GM19099 (cell line): ENCODE results near the gene UBE2E2.

Source experiments
- POLR2A ChIP-seq: IDR thresholded peaks from 3 replicates; pipeline ENCODE4 v1.6.1; 2011; ENCODE audit warnings: low read depth; ENCODE audit not compliant: insufficient read length; ENCODE audit errors: extremely low read depth

Gene UBE2E2

DNA sequence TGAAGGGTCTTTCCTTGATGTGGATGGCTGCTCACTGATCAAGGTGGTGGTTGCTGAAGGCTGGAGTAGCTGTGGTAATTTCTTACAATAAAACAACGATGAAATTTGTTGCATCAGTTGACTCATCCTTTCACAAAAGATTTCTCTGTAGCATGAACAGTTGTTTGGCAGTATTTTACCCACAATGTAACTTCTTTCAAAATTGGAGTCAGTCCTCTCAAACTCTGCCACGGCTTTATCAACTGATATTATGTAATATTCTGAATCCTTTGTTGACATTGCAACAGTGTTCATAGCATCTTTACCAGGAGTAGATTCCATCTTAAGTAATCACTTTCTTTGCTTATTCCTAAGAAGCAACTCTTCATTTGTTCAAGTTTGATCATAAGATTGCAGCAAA lies 252.6 kb downstream of the UBE2E2 start:
- TF ChIP-seq POLR2A = no peak

DNA sequence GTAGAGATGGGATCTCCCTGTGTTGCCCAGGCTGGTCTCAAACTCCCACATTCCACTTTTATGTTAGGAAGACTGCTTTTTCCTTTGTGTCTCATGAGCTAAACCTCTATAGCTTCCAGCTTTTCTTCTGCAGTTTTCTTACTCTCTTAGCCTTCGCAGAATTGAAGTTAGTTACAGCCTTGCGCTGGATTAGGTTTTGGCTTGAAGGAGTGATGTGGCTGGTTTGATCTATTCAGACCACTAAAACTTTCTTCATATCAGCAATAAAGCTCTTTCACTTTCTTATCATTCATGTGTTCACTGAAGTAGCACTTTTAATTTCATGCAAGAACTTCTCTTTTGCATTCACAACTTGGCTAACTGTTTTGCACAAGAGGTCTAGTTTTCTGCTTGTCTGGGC lies 254.6 kb downstream of the UBE2E2 start:
- TF ChIP-seq POLR2A = no peak

DNA sequence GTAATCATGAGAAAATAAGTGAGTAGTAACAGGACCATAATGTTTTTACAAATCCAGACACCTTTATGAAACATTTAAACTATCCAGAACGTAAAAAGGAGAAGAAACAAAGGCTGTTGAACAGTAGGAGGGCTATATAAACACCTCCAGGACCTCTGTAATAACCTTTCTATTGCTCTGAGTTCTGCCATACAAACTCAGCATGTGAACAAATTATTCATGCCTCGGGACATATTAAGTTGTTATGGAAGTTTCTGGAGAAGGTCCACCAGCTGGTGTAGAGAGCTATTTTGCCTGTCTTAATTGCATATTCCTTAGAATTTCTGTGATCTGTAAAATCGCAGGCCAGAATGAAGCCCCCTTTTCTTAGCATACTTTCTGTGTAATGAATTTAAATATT lies 256.3 kb downstream of the UBE2E2 start:
- TF ChIP-seq POLR2A = no peak

DNA sequence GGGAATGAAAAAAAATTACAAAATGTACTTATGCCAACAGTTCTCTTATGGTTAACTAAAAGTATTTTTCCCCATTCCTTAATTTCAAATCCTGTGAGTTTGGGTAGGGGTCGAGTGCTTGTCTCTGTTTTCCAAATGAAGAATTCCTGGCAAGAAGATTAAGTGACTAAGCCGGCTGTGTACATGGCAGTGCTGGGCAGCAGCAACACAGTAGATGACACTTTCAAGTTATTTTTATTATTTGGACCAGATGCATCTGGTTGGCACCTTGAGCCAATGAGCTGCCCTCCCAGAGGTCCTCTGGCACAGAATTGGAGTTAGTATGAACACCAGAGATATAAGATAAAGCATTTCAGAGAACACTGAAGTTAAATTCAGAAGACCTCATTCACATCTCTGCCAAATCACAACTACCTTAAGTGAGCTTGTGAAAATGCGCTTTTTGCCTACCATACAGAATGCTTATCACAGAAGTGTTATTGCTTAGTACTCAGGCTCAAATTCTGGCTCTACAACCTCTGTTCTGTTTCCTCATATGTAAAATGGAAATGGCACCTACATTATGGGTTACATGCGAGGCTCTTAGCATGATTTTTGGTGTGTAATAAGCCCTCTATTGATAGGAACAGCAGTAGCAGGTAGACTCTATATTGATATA lies 256.9 kb downstream of the UBE2E2 start:
- no peak for TF ChIP-seq POLR2A

DNA sequence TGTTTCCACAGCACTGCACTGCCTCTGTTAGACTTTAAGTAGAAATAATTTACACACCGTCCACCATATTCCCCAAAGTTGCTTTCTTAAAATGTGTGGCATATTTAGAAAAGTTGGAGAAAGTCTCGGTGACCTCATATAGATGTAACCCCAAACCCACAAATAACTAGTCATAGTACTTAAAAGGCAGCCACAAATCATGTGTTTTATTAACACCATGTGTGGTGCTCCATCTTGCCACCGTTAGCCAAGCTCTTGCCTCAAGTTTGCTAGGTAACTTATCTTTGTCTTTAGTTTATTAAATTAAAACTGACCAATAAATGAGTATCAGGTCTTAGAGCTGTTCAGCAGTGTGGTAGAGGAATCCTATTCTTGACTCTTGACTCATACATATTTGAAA lies 257.9 kb downstream of the UBE2E2 start:
- TF ChIP-seq POLR2A = no peak

DNA sequence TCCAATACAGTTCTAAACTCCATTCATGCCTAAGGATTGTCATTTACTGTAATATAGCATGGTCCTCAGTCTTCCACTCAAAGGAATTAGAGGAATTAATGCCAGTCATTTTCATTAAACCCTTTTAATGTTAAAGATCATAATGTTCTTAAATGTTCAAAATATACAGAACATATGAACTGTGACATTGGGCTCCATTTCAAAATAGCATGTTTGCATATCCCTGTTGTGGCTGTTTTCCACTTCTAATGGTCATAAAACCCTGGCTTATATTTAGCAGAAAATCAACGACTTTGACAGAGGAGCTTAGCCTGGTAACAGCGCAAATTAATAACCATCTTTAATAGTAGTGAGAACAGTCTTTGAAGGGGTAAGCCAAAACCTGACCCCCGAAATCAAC lies 260.7 kb downstream of the UBE2E2 start:
- no peak for TF ChIP-seq POLR2A

DNA sequence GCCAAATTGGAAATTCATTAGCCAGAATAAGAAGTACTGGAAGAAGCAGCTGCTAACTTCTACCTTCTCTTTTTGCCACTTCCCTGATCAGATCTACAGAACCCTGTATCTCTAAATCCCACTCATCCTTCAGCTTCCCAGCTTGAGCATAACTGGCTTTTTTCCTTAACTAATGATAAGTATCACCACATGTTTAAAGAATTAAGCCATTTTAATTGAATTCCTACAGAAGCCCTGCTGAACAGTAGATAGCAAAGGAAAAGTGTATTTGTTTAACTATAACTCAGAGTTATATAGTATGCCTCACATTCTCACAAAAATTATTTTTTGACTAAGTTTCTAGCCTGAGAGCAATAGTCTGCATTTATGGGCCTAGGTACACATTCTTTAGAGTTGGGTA lies 262.4 kb downstream of the UBE2E2 start:
- TF ChIP-seq POLR2A = no peak

DNA sequence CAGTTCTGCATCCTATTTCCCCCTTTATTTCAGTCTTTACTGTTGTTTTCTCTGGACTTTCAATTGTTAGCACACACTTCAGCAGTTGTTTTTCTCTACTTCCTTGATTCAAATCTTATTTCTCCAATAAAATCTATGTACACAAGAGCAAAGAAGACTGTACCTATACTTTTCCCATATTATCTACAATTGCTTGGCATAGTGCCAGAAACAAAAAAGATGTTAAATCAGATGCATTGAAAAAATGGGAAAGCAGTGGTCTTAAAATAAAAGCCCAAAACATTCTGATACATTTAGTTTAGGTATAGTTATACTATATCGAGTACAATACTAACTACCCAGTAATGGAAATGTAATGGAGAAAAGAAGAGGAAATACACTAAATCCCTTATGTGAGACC lies 265.1 kb downstream of the UBE2E2 start:
- no peak for TF ChIP-seq POLR2A

DNA sequence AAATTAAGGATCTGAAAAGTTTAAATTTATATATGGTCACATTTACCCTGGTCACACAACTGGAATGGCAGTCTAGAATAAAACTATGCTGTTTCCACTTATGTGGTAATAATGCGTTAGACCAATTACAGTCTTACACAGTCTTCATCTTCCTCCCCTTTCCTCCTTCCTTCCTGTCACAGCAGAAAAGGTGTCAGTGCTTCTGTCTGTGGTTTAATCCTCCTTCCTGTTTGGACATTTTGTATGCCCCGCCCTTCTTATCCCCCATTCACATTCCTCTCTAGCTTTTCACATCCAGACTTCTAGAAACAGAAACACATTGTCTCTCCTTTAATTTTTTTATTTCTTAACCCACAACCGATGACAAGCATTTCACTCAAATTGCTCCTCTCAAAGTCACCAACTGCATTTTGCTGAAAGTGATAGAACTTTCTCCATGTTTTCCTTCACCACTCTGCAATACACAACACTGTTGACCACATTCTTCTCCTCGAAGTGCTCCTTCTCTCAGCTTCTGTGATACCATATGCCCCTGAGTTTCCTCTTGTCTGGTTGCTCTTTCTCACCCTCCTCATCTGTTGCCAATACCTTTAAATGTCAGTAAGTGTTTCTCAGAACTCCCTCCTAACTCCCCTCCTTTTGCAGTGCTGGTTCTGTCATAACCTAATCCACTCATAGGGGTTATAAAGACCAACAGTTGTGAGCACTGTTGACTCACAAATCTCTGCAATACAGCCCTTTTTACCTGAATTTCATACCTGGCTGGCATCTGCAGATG lies 271.6 kb downstream of the UBE2E2 start:
- TF ChIP-seq POLR2A = no peak

DNA sequence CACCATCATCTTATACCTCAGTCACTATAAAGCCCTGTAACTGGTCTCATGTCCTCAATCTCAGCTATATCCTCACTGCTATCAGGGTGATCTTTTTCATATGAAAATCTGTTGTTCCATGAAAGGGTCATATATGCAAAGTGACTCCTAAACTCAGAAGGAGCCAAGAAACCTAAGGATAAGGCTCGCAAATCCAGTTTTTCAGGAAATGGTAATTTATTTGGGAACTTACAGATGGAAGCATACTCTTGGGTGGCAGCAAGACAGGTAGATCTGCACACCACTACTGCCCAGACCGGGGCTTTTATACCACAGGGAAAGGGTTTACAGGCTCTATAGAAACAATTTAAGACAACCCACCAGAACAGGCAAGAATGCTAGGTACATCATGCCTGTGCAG lies 272.3 kb downstream of the UBE2E2 start:
- TF ChIP-seq POLR2A = no peak

DNA sequence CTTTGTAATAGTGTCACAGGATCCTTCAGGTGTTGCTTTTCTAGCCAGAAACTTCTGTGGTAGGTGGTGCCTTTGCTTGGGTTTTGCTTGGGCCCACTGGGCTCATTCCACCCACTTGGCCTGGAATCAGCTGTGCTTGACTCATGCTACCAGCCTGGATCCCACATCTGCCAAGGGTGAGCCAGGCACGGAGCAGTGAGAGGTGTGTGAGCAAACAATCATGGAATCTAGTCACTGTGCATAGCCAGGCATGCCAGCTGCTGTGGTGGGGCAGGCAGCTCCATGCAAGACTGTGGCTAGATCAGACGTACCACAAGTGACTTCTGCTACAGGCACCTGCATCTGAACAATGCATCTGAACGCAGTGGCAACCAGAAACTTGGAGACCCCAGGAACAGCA lies 275.9 kb downstream of the UBE2E2 start:
- TF ChIP-seq POLR2A = no peak

DNA sequence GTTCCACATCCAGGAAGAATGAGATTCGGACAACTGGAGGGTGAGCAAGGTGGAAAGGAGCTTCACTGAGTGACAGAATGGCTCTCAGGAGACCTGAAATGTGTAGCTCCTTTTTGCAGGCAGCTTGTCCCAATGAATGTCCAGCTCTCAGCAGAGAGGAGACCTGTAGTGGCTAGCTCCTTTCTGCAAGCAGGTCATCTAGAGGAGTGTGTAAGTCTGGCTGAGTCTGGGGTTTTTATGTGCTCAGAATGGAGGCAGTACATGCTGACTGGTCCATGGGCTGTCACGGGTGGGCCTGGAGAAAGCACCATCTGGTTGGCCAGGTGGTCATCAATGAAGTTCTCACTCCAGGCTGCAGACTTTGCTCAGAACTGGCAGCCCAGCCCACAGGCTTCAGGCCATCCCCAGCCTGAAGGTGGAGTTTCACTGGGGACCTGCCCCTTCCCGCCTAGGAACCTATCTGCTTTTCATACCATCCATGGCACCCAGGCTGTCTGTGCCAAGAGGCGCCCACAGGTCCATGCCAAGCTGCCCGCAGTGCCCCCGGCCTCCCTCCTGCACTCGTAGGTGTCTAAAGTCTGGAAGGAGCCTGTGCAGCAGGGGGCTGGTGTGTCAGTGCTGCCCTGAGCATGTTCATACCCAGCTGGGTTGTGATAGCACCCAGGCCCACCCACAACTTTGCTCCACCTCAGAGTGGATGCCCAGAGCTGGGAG lies 276.6 kb downstream of the UBE2E2 start:
- TF ChIP-seq POLR2A = no peak

DNA sequence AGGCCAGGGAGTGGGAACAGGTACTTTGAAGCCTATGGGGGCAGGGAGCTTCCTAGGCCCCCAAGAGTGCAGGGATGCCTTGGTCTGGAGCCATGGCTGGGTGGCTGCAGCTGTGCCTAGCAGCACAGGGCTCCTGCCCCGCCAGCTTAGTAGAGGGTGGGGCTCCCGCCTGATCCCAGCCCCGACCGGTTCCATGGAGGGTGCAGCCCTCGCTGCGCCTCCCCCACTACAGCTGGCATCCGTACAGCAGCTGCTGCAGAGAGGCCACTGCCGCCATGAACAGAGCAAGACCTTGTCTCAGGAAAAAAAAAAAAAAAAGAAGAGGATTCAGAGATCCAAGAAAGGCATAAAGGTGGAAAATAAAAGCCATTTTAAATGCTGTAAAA lies 277.2 kb downstream of the UBE2E2 start:
- no peak for TF ChIP-seq POLR2A

DNA sequence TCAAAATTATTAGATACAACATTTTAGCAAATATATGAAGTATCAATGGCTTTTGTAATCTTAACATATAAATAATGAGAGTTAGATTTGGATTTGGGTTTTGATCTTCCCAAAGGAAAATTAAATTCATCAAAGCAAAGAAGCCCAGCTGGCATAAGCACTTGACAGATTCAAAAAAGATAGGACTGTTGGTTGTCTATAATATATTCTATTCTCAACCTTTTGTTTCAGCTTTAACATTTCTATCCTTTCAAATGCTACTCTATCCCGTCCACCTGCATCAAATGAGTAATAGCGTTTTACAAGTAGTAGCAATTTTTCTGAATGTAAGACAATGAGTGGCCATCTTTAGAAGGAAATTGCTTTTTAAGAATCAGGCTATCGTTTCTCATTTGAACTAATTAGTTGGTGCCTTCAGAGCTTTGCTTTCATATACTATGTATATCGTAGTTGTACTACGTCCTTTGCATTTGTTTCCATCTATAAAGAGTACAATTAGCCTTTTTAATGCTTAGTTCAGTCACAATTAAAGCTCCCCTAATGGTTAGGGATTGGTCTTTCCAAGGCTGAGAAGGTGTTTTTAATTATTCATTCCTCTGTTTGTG lies 278.0 kb downstream of the UBE2E2 start:
- TF ChIP-seq POLR2A = no peak

DNA sequence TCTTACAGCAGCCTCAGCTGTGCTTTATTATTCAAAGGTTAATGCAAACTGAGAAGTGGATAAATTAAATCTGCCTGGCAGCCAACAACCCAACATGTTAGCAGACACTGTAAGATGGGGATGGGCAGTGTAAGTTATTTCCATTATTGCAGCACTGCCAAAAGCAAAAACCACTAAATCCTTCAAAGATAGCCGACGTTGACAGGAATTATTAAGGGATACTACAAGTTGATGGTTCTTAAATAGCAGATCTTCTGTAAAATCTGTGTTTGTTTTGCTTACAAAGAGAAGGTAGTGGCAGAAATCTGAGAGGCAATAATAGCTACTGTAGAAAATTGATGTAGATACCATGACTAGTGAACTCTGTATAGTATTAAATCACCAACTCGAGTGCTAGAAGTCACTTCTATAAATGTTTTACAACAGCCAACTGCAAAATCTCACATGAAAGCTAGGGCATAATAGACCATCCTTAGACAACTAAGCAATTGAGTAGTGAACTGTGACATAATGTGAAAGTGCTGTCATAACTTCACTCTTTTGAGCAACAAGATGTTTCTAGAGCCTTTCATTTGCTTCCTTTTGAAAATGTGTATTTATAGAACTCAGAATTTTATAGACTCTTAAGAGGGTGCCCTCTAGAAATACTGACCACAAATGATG lies 278.6 kb downstream of the UBE2E2 start:
- no peak for TF ChIP-seq POLR2A
